Glutamatergic neuron (in vitro differentiated cells): ENCODE measurements around the gene ADAMTS9. TPM values are rescaled to one million over a fixed set of nuclear protein-coding genes. Genes with fewer than 3 reads are reported as not detected.

Experiments used
- DNase-seq: peaks from one replicate; pipeline ENCODE4 v3.0.0; 2022
- H3K27ac Mint-ChIP-seq: one replicate; pipeline ENCODE4 v1.8.0; 2020; ENCODE audit warnings: mild to moderate bottlenecking, mixed read lengths, inconsistent platforms; ENCODE audit not compliant: unreplicated experiment
- H3K27me3 Mint-ChIP-seq: one replicate; pipeline ENCODE4 v1.8.0; 2020; ENCODE audit warnings: mild to moderate bottlenecking, moderate library complexity, mixed read lengths, inconsistent platforms; ENCODE audit not compliant: unreplicated experiment
- H3K36me3 Mint-ChIP-seq: one replicate; pipeline ENCODE4 v1.8.0; 2020; ENCODE audit warnings: mild to moderate bottlenecking, mixed read lengths, inconsistent platforms; ENCODE audit not compliant: unreplicated experiment
- H3K4me1 Mint-ChIP-seq: one replicate; pipeline ENCODE4 v1.8.0; 2020; ENCODE audit warnings: mild to moderate bottlenecking, low read depth, mixed read lengths, inconsistent platforms; ENCODE audit not compliant: unreplicated experiment
- H3K4me3 Mint-ChIP-seq: one replicate; pipeline ENCODE4 v1.8.0; 2020; ENCODE audit warnings: mild to moderate bottlenecking, mixed read lengths, inconsistent platforms; ENCODE audit not compliant: unreplicated experiment
- H3K9me3 Mint-ChIP-seq: one replicate; pipeline ENCODE4 v1.8.0; 2020; ENCODE audit warnings: mild to moderate bottlenecking, moderate library complexity, mixed read lengths, inconsistent platforms; ENCODE audit not compliant: unreplicated experiment
- total RNA-seq: library from RNA; stranded (reverse); fragmentation: NEBNext Ultra II Directional; extraction: Animal tissue kit (Norgen Biotek cat#: 25700); gene quantifications from one replicate; pipeline ENCODE4 v1.2.1, GENCODE V29; 2021; ENCODE audit not compliant: unreplicated experiment
- TF ChIP-seq, protein P1 (sequence below): fragments of 200-600 bp; sonication (generic); IDR thresholded peaks from one replicate; pipeline ENCODE4 v1.5.0; 2021; ENCODE audit not compliant: partially characterized antibody, unreplicated experiment

The ADAMTS9 gene
- total RNA-seq, 1 donor from 2014 or later: 2.3 TPM

- TF ChIP-seq, protein P1, sequence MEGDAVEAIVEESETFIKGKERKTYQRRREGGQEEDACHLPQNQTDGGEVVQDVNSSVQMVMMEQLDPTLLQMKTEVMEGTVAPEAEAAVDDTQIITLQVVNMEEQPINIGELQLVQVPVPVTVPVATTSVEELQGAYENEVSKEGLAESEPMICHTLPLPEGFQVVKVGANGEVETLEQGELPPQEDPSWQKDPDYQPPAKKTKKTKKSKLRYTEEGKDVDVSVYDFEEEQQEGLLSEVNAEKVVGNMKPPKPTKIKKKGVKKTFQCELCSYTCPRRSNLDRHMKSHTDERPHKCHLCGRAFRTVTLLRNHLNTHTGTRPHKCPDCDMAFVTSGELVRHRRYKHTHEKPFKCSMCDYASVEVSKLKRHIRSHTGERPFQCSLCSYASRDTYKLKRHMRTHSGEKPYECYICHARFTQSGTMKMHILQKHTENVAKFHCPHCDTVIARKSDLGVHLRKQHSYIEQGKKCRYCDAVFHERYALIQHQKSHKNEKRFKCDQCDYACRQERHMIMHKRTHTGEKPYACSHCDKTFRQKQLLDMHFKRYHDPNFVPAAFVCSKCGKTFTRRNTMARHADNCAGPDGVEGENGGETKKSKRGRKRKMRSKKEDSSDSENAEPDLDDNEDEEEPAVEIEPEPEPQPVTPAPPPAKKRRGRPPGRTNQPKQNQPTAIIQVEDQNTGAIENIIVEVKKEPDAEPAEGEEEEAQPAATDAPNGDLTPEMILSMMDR: no peak
- H3K36me3 Mint-ChIP-seq: no peaks in the 10 kb centered on the region
- no peaks in the 10 kb centered on the region for H3K9me3 Mint-ChIP-seq
- H3K4me1 Mint-ChIP-seq: no peaks in the 10 kb centered on the region
- H3K4me3 Mint-ChIP-seq: no peak overlapping the region
- no peaks in the 10 kb centered on the region for H3K27me3 Mint-ChIP-seq
- no peak for DNase-seq
- no peak overlapping the region for H3K27ac Mint-ChIP-seq
These were observed 28.2 kb downstream of the ADAMTS9 start for GRCh38 chr3:64659617-64659978.

DNA sequence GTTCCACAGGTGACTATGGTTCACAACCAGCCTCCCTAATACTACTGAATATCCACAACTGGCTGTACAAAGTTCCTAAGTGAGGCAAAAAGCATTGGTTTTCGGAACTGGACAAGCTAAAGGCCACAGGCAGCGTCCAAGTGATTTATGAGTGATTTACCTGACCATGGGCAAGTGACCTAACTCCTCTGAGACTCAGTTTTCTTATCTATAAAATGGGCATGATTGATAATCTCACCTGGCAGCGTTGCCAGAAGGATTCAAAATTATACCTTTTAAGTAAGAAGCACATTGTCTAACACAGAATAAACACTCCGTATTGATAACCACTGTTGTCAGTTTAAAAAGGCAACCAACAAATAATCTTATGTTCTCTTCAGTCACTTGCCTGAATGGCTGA lies 29.8 kb downstream of the ADAMTS9 start:
- H3K36me3 Mint-ChIP-seq: no peaks in the 10 kb centered on the region

GRCh38 chr3:64656544-64656943 lies 31.3 kb downstream of the ADAMTS9 start:
- H3K9me3 Mint-ChIP-seq: no peaks in the 10 kb centered on the region
- no peak for DNase-seq
- H3K27me3 Mint-ChIP-seq: no peaks in the 10 kb centered on the region
- H3K36me3 Mint-ChIP-seq: no peaks in the 10 kb centered on the region
- H3K4me3 Mint-ChIP-seq: no peak overlapping the region
- H3K27ac Mint-ChIP-seq: no peak overlapping the region
- no peaks in the 10 kb centered on the region for H3K4me1 Mint-ChIP-seq
- TF ChIP-seq, protein P1: no peak

More for the DNA sequence above, 29.8 kb downstream of the ADAMTS9 start:
- no peaks in the 10 kb centered on the region for H3K27me3 Mint-ChIP-seq
- TF ChIP-seq, protein P1: no peak
- H3K9me3 Mint-ChIP-seq: no peaks in the 10 kb centered on the region
- no peak overlapping the region for H3K27ac Mint-ChIP-seq
- H3K4me1 Mint-ChIP-seq: no peaks in the 10 kb centered on the region
- no peak overlapping the region for H3K4me3 Mint-ChIP-seq
- no peak for DNase-seq

DNA sequence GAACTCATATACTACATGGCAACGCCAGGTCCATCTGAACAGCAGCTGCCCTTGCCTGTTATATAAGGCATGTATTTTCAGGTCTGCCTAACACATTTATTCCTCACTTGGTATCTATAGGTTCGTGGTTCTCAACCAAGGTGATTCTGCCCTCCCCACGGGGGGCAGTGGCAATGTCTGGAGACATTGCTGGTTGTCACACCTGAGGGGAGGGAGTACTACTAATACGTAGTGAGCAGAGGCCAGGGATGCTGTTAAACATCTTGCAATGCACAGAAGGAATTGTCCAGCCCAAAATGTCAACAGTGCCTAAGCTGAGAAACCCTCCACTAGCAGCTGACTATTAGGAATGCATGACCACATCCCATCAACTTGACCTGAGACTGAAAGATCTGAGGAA lies 32.6 kb downstream of the ADAMTS9 start:
- TF ChIP-seq, protein P1: no peak
- Mint-ChIP-seq H3K27ac (no peak overlapping the region), H3K36me3 (no peaks in the 10 kb centered on the region), H3K9me3 (no peaks in the 10 kb centered on the region), H3K27me3 (no peaks in the 10 kb centered on the region), H3K4me1 (no peaks in the 10 kb centered on the region), H3K4me3 (no peak overlapping the region)
- DNase-seq: no peak

GRCh38 chr3:64654013-64654412 lies 33.8 kb downstream of the ADAMTS9 start:
- TF ChIP-seq, protein P1: no peak
- Mint-ChIP-seq H3K27ac (no peak overlapping the region), H3K4me1 (peaks cover under 1% of the 10 kb centered on the region), H3K9me3 (no peaks in the 10 kb centered on the region), H3K27me3 (no peaks in the 10 kb centered on the region), H3K4me3 (no peak overlapping the region), H3K36me3 (no peaks in the 10 kb centered on the region)
- no peak for DNase-seq
